ENCODE data around the gene B4GALT5.

Gene B4GALT5

DNA sequence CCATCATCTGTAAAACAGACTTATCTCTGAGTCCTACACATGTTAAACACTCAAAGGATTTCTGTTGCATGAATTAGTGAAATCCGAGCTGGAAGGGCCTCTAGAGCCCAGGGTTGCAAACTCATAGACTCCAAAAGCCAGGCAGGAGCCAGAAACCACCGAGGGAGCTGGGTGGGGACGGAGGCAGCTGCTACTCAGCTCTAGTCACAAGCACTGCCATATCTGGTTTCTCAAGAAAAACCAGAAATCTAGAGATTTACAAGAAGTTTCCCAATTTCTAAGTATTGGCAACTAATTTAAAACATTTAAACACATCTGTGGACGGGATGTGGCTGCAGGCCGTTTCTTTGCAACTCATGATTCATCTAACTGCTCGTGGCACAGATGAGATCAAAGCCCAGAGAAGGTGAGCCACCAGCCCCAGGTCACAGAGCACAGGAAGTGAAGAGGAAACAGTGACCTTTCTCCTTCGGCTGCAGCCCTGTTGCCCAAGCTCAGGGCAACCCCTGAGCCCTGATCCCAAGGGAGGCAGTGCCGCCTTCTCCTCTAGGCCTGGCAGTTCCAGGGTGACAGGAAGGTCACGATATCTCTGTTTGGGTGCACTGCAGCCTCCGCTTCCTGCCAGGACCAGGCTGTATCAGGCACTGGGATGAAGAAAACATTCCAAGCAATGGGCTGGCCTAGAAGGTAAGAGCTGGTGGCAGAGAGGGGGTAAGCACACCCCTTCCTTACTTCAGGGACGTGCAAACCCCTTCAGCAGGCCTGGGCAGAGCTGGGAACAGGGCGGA lies 119.3 kb downstream of the B4GALT5 start:
- FAIRE-seq (no peak), DNase-seq (ENCODE audit: extremely low spot score, insufficient read length, low read depth) (no peak)

DNA sequence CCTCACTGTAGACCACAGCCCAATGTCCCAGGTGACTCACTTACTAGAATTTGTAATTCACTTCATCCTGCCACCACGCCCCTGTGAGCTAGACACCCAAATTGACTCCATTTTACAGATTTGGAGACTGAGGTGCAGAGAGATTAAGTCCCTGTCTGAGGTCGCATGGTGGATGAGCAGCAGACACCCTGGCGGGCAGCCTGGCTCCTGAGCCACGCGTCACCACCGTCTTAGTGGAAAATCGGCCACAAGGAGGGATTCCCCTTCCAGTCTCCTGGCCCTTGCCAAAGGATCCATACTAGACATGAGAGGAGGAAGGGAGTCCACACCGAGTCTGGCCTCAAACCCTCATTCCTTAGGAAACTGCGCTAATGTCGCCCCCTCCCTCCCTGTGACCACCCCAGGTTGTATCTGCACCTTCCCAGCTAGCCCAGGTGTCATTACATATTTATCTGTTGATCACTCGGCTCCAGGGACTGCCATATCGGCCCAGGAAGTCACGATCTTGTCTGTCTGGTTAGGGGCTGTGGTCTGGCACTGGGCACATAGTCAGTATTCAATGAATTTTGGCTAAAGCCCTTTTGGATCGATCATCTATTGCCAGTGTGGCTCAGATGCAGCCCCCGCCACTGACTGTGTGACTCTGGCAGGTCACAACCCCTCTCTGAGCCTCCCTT lies 120.1 kb downstream of the B4GALT5 start:
- FAIRE-seq (no peak), DNase-seq (ENCODE audit: extremely low spot score, insufficient read length, low read depth) (no peak)

- DNase-seq (ENCODE audit: extremely low spot score, insufficient read length, low read depth) (no peak), FAIRE-seq (no peak)
Measured at GRCh38 chr20:49592120-49592519, 121.6 kb downstream of the B4GALT5 start.

DNA sequence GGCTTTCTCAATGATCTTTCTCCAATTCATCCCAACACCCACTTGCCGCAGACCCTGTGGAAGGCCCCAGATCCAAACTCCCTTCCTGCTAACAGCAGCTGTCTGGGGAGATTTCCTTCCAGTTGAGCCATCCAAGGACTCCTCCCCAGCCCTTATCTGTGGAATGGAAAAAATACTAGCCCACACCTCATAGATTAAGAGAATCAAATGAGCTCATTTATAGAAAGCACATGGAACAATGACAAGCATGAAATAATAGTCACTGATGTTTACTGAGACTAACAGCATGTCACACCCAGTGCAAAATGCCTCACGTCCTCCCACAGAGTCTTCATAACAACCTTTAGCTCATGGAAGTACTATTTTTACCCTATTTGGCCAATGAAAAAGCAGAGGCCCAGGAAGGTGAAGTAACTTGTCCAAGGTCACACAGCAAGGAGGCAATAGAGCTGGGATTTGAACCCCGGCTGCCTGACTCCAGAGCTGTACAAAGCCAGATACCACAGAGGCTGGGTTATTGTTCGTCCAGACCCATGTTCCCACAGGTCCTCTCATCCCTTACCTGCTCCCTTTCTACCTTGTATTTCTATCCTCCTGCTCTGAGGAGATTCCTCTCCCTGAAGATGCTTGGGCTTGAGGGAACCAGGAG lies 122.3 kb downstream of the B4GALT5 start:
- DNase-seq (ENCODE audit: extremely low spot score, insufficient read length, low read depth): no peak
- FAIRE-seq: no peak

GRCh38 chr20:49590163-49591017 lies 123.3 kb downstream of the B4GALT5 start:
- FAIRE-seq (no peak), DNase-seq (ENCODE audit: extremely low spot score, insufficient read length, low read depth) (no peak)

DNA sequence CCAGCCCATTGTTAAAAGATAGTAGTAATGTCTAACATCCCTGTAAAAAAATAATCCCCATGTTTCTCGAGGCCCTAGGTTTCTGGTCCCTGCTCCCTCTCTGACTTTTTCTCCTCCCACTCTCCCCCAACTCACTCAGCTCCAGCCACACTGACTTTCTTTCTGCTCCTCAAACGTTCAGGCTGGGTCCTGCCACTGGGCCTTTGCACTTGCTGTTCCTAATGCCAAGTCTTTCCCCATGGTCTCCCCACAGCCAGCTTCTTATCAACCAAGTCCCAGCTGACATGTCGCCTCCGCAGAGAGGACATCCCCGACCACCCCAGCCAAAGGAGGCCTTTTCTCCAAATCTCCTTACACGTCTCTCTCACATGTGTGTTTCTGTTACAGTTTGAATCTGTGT lies 123.9 kb downstream of the B4GALT5 start:
- FAIRE-seq (no peak), DNase-seq (ENCODE audit: extremely low spot score, insufficient read length, low read depth) (no peak)

DNA sequence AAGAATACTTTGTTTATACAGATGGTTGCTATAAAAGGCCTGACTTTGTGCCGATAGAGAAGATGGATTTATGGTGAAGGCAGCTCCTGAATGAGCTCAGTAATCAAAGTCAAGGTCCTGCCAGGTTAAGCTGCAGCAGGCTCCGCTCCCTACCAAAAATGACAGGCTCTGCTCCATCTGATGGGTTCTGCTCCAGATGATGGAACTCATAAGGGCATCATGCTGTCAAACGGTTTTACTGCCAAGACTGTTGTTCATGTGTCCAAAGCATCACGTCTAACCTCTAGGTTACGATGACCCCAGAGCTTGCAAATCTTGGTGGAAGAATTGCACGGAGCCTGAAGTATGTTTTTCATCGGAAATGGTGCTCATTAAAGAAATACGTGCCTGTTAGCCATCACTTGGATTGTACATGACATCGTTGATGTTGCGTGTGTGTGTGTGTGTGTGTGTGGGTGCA lies 126.5 kb downstream of the B4GALT5 start:
- DNase-seq (ENCODE audit: extremely low spot score, insufficient read length, low read depth) (no peak), FAIRE-seq (no peak)

GRCh38 chr20:49585585-49586245 lies 128.0 kb downstream of the B4GALT5 start:
- no peak for FAIRE-seq

DNA sequence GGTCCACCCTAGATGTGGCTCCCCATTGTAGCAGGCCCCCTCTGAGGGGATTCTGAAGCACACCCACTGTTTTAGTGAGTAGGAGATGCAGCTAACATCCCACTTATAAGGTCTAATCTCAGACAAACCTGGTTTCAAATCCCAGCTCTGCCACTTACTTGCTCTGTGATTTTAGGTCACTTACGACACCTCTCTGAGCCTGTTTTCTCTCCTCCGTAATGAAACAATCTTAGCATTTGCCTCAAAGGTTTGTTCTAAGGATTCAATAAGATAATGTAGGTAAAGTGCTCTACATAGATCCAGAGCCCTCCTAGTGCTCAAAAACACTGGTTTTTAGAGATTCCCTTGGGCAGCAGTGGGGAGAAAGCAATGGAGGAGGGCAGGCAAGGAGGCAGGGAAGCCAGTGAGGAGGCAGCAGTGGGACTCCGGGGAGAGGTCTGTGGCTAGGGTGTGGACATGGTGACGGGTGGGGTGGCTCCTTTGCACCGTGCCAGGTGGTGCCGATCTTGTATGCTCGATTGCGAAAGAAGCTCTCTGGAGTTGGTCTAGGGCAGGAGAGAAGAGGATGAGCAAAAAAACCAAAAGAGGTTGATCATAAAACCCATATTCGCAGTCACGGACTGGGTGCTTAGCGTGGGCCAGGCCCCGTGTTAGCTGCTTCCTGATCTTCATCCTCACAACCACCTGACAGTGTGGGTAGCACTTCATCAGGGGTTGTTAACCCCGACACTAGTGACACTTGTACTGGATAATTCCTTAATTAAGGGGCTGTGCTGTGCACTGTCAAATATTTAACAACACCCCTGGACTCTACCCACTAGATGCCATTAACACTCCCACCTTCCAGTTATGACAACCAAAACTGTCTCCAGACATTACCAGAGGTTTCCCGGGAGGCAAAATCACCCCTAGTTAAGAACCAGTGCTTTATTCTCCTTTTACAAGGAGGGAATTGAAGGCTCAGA lies 129.0 kb downstream of the B4GALT5 start:
- DNase-seq (ENCODE audit: extremely low spot score, insufficient read length, low read depth): no peak
- no peak for FAIRE-seq

More at GRCh38 chr20:49585585-49586245, 128.0 kb downstream of the B4GALT5 start:
- no peak for DNase-seq (ENCODE audit: extremely low spot score, insufficient read length, low read depth)

GRCh38 chr20:49583669-49584417 lies 129.8 kb downstream of the B4GALT5 start:
- FAIRE-seq (no peak), DNase-seq (ENCODE audit: extremely low spot score, insufficient read length, low read depth) (no peak)

- FAIRE-seq (no peak), DNase-seq (ENCODE audit: extremely low spot score, insufficient read length, low read depth) (no peak)
Measured at GRCh38 chr20:49583343-49583668, 130.4 kb downstream of the B4GALT5 start.
